Lower leg skin (tissue), 4 donors: Measurements from ENCODE around the gene ARRB2. TPM values are rescaled to one million over a fixed set of nuclear protein-coding genes. Genes with fewer than 3 reads are reported as not detected.

Experiments used
- DNase-seq, 2 donors: peaks; one replicate each; pipeline ENCODE4 v3.0.0-alpha.2; 2019; ENCODE audit warnings: low spot score in 2 of 2
- H3K4me3 ChIP-seq: fragments of 200-600 bp; sonication (generic); 2 replicates; pipeline ENCODE4 v1.5.1; 2017; ENCODE audit warnings: mild to moderate bottlenecking, low read depth; ENCODE audit not compliant: poor library complexity, severe bottlenecking
- CTCF ChIP-seq, 3 donors: fragments of 450-650 bp; IDR thresholded peaks; one replicate each; pipeline ENCODE4 v1.5.1; 2016; ENCODE audit warnings: antibody characterized with exemption in 3 of 3, mild to moderate bottlenecking in 3 of 3, moderate library complexity in 2 of 3
- POLR2A ChIP-seq, 2 donors: fragments of 450-650 bp; IDR thresholded peaks; one replicate each; pipeline ENCODE4 v1.6.1; 2016 to 2017; ENCODE audit warnings: antibody characterized with exemption in 2 of 2, mild to moderate bottlenecking in 1 of 2, moderate library complexity in 1 of 2
- WGBS, 2 donors: methylation state at CpG; one replicate each; pipeline ENCODE4 v1.1.5; 2018; 5-methylcytosine and 5-hydroxymethylcytosine counted together
- intact Hi-C: fragments of 100-400 bp; cut with DNase I; formaldehyde crosslinking; loops from one replicate; pipeline ENCODE4 v1.15.0; 2023; ENCODE audit warnings: low total_unique reads
- total RNA-seq, 4 donors: library from RNA; depleted of rRNA; stranded (reverse); fragments of >200 nt; gene quantifications; one replicate each; pipeline ENCODE4 v1.1.0, GENCODE V29; 2016

The ARRB2 gene
- total RNA-seq, 4 donors from 2014 or later, result 8.5 to 16.4 (median 11.8) TPM

- no peak overlapping the region for H3K4me3 ChIP-seq
- 89 to 98% methylated on average over 2 of the region's 2 CpGs for WGBS, 2 donors
- no peak for DNase-seq
- intact Hi-C loops, result loop anchor here (10.0 kb wide), 1 partner anchor 1065 kb away; no protein-coding TSS in a partner anchor
- no peak for TF ChIP-seq CTCF (IDR thresholded peaks at IDR 0.05)
- TF ChIP-seq POLR2A (IDR thresholded peaks at IDR 0.05), result no peak
Observed at GRCh38 chr17:4769628-4770027, 59.2 kb downstream of the ARRB2 start.

Other genes starting within 250 kb of the ARRB2 start
- 100 to 1,000 TPM in 1 of 4 donors, 10 to 100 TPM in 3; 74.9 to 132 (median 87.5) TPM for gene SPNS2, start 211.8 kb upstream of the ARRB2 start, total RNA-seq
- 10 to 100 TPM; 53.9 to 83.7 (median 54.5) TPM for gene MYBBP1A, start 155.2 kb upstream of the ARRB2 start, total RNA-seq
- gene GGT6, start 150.1 kb upstream of the ARRB2 start, total RNA-seq, result 100 to 1,000 TPM; 133 to 232 (median 184) TPM
- 1 to 10 TPM in 2 of 4 donors, under 1 TPM in 1, not detected in 1; 0.25 to 3.0 (median 1.0) TPM for gene SMTNL2, start 126.1 kb upstream of the ARRB2 start, total RNA-seq
- under 1 TPM in 2 of 4 donors, not detected in 2; 0.54 to 0.68 TPM for gene ALOX15, start 69.0 kb upstream of the ARRB2 start, total RNA-seq
- 10 to 100 TPM; 20.5 to 78.4 (median 26.0) TPM for gene PELP1, start 6.5 kb upstream of the ARRB2 start, total RNA-seq
- 10 to 100 TPM; 22.9 to 47.0 (median 40.9) TPM for gene MED11, start 20.8 kb downstream of the ARRB2 start, total RNA-seq
- gene ZMYND15, start 29.2 kb downstream of the ARRB2 start, total RNA-seq, result 1 to 10 TPM in 2 of 4 donors, under 1 TPM in 1, not detected in 1; 0.46 to 1.7 (median 1.2) TPM
- gene CXCL16, start 29.3 kb downstream of the ARRB2 start, total RNA-seq, result 10 to 100 TPM; 25.0 to 28.1 (median 25.5) TPM
- not detected for gene TM4SF5, start 61.3 kb downstream of the ARRB2 start, total RNA-seq
- gene VMO1, start 75.7 kb downstream of the ARRB2 start, total RNA-seq, result 1 to 10 TPM in 3 of 4 donors, not detected in 1; 2.2 to 9.9 (median 5.3) TPM
- 1 to 10 TPM in 1 of 4 donors, not detected in 3; 1.2 TPM for gene GLTPD2, start 78.3 kb downstream of the ARRB2 start, total RNA-seq
- gene PSMB6, start 85.5 kb downstream of the ARRB2 start, total RNA-seq, result 100 to 1,000 TPM; 103 to 207 (median 177) TPM
- gene PLD2, start 96.5 kb downstream of the ARRB2 start, total RNA-seq, result 10 to 100 TPM; 40.1 to 78.8 (median 56.3) TPM
- 100 to 1,000 TPM; 128 to 208 (median 140) TPM for gene MINK1, start 122.7 kb downstream of the ARRB2 start, total RNA-seq
- 10 to 100 TPM in 2 of 4 donors, 1 to 10 TPM in 2; 7.0 to 13.4 (median 10.1) TPM for gene C17orf107, start 188.9 kb downstream of the ARRB2 start, total RNA-seq
- 1 to 10 TPM in 3 of 4 donors, under 1 TPM in 1; 0.53 to 5.2 (median 3.6) TPM for gene CHRNE, start 192.5 kb downstream of the ARRB2 start, total RNA-seq
- not detected for gene GP1BA, start 221.6 kb downstream of the ARRB2 start, total RNA-seq
- gene SLC25A11, start 229.4 kb downstream of the ARRB2 start, total RNA-seq, result 10 to 100 TPM; 35.5 to 87.7 (median 59.2) TPM
- gene RNF167, start 229.6 kb downstream of the ARRB2 start, total RNA-seq, result 10 to 100 TPM; 66.3 to 95.4 (median 80.2) TPM
- 100 to 1,000 TPM; 479 to 709 (median 540) TPM for gene PFN1, start 237.9 kb downstream of the ARRB2 start, total RNA-seq
- 1 to 10 TPM; 1.0 to 7.9 (median 4.9) TPM for gene ENO3, start 240.5 kb downstream of the ARRB2 start, total RNA-seq